Activated CD4-positive, CD25-positive, alpha-beta regulatory T cell treated with anti-CD3 and anti-CD28 coated beads, Interleukin-2, amount 50 U/mL, for 72 hours (primary cell): ENCODE results near the gene TFDP1.
"Not testable (repeated sequence)": the region's sequence is repeated elsewhere in the genome, so short reads cannot be mapped to it uniquely, and the experiment has no call there.

Experiments
- DNase-seq: peaks from one replicate; pipeline ENCODE4 v3.0.0; 2021

Gene TFDP1

DNA sequence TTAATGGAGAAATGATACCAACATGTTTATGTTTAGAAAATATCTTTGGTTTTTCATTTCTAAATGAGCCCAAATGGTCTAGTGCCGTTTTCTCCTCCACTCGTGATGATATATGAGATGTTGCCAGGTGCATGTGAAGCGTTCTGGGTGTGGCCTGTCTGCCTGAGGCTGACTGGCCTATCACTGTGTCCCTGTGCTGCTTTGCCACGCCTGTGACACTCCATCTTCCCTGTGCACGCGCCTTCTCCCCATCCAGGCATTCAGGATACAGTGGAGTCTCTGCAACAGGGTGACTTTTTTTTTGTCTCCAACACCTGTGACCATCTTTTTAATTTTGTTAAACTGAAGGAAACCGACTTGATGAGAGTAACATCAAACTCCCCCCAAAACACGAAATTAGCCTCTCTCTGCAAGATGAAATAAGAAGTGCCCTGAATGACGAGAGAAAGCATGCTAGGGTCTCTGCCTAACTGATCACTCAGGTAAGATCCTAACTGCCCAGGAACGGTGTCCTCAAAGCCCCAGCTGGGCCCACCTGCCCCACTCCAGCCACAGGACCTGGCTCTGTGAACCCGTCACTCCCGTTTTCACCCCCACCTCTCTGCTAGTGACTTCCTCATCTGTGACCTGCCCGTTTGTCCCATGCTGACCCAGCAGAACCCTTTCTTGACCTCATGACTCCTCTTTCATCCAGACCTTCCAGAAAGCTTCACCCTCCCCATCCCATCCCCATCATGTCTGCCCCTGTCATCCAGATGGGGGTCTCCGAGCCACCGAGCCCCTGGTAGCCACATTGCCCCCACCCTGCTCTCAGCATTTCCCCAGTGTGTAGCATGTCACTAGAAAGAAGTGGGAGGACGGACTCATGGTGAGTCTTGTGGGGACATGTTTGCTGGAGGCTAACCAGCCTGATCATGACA is 33.2 kb upstream of the TFDP1 start:
- no peak for DNase-seq

DNA sequence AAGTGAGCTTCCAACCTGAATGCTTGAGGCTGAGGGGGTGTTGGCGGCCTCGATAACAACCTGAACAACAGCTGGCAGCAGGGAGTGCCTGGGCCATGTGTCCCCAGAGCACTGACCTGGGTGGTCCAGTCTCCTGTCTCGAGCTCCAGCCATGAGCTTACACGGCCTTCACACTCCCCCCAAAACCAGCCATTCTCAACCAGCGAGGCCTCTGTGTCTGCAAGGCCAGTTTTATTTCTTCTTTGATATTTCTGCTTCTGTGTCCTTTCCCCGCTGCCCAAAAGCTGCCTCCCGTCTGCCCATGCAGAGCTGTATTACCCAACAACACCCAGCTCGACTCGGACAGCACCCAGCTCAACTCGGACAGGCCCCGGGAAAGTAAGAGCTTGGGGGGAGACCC is 32.5 kb upstream of the TFDP1 start:
- DNase-seq: no peak

DNA sequence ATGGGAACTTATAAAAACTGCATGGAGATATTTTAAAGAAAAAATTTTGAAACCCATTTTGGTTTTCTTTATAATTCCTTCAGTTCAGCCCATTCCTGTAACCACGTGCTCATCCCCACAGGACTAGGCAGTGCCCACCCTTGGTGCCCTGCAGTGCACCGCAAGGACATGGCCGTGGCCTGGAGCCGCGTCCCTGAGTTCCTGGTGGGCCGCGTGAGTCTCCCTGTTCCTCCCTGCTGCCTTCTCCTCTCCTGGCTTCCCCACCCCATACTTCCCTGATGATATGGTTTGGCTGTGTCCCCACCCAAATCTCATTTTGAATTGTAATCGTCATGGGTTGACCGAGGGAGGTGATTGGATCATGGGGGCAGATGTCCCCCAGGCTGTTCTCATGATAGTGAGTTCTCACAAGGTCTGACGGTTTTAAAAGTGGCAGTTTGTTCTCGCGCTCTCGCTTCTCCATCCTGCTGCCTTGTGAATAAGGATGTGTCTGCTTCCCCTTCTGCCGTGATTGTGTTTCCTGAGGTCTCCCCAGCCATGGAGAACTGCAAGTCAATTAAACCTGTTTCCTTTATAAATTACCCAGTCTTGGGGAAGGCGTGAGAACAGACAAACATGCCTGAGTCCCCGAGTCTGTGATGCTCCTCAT is 31.6 kb upstream of the TFDP1 start:
- DNase-seq: no peak

DNA sequence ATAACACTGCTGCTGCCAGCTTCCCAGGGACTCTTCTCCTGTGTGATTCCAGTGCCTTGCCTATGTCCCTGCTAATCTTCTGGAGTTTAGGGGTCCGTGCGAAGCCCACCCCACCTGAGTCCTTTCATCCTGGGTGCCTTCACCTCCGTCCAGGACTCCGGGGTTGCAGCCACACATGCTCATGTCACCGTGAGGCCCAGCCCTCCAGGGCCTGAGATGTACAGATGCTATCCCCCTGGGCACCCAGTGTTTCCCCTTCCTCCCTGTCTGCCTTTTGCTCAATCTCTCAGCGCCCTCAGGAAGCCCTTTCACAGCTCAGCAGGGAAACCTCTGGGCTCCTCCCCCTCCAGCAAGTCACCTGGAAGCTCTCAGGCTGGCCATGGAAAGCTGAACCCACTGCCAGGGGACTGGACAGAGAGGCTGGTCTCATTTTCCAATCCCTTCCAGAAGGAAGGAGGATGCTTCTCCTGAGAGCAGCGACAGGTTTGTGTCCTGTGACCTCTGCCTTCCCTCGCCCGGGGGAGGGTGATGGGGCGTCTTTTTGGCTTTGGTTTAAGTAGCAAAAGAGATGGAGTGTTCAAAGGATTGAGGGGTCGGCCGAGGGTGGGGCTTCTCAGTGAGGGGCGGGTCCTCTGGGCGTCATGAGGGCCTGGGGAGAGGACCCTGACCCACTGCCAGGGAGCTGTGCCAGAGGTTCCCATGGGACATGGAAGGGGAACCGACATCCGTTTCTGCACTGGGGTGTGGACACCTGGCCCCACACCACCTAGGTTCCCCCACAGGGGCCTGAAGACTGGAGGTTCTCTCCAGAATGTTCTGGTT is 30.8 kb upstream of the TFDP1 start:
- DNase-seq: no peak

DNA sequence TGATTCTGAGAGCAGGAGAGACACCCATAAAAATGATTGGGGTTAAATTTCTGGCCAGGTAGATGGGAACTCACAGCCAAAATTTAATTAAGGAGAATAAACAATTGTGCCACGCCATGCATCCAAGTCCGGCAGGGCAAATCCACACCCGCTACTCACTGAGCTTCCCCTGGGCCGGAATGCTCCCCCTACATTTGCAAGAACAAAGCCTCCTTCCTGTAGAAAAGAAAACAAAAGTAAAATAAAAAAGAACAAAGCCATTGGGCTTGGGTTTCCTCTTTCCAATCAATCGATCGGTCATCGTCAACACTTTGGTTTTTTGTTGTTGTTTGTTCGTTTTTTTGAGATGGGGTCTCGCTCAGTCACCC is 30.2 kb upstream of the TFDP1 start:
- DNase-seq: no peak

DNA sequence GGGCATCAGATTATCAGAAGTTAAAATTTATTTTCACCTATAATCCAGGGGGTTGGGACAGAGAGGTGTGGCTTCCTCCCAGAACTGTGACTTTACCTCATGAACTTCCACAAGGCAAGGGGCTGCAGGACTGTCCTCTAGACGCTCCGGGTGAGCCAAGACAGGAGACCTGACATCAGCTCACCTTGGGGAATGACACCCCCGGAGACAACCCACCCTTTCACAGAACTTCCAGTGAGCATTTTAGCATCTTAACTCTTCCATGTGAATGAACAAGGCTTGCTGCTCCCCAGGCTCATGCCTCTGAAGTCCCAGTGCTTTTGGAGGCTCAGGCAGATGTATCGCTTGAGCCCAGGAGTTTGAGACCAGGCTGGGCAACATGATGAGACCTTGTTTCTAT is 29.4 kb upstream of the TFDP1 start:
- DNase-seq: no peak

DNA sequence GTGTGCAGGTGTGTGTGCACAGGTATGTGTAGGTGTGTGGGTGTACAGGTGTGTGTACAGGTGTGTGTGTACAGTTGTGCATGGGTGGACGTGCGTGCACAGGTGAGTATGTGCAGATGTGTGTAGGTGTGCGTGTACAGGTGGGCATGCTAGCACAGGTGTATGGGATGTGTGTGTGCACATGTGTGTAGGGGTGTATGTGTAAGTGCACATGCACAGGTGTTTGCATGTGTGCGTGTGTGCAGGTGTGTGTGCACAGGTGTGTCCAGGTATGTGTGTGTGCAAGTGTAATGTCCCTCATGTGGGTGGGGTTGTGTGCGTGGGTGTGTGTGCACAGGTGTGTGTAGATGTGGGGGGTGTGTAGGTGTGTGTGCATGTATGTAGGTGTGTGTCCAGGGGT is 27.5 kb upstream of the TFDP1 start:
- no peak for DNase-seq

DNA sequence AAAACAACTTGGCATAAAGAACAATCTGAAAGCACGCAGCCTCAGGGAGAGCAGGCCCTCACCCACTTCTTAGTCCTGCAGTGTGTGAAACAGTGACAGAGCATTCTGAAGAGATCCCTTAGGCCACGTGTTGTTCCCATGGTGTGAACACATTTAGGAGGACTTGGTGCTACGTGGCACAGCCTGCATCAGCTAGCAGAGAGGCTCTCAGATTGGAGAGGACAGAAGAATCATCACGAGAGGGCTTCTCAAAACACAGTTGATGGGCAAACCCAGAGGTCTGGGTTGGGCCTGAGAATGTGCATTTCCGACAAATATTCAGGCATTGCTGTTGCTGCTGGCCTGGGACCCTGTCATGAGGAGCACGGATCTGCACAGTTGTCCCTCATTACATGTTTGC is 26.1 kb upstream of the TFDP1 start:
- no peak for DNase-seq

DNA sequence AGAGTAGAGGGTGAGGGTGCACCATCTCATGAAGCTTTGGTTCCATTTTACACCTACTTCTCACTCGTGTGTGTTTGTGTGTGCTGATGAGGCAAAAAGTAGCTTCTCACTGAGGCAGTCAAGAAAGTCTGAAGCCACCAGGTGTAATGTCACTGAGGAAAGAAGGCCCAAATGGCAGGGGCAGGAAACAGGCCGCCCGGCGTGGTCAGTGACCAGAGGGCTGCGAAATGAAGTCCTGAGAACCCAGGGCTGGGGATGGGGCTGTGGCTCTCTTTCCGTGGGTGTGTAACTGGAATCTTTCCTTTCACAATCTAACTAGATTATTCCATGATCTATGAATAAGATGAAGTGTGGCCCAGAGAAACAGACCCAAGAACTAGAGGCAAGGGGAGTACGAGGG is 25.5 kb upstream of the TFDP1 start:
- DNase-seq: no peak

DNA sequence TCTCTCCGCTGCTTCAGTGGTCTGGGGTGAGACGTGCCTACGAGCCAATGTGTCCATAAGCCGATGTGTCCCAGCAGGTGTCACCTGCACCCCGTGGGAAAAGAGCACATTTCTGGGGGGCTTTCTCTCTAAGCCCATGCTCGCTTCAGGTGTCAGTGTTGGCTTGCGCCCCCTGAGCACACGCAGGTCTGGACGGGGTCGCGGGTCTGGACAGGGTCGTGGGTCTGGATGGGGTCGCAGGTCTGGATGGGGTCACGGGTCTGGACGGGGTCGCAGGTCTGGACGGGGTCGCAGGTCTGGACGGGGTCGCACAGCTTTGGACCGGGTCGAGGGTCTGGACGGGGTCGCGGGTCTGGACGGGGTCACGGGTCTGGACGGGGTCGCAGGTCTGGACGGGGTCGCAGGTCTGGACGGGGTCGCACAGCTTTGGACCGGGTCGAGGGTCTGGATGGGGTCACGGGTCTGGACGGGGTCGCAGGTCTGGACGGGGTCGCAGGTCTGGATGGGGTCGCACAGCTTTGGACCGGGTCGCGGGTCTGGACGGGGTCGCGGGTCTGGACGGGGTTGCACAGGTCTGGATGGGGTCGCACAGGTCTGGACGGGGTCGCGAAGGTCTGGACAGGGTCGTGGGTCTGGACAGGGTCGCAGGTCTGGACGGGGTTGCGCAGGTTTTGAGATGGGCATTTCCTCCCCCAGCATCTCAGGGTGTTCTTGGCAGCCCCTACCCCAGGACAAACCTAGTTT is 24.5 kb upstream of the TFDP1 start:
- no peak for DNase-seq

DNA sequence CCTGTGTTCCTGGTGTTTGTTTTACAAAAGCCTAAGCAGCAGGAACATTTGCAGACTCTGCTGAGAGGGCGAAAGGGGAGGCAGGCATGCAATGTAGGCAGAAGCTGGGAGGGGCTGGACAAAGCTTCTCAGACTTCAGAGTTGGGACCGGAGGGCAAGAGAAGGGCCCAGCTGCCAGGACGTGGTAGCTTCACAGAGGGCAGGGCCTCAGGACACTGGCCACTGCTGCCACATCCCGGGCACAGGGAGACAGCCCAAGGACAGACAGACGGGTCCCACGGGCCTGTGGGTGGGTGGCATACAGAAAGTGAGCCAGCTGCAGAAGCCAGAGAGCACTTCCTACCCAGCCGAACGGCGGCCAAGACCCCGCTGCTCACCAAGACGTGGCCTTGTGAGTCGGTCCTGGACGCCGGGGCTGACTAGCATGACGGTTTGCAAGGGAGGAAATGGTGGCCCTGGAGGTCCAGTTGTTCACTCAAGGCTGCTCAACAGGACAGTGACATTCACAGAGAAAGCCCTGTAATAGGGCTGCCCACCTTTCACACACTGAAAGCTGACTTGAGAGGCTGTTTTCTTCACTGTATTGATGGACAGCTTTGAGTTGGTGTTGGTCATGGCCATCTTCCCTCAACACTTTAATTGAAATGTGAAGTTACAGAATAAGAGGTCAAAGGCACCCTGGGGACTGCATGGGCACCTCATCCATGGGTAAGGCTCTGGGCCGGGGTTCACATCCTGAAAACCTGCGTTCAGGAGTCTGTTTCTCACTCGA is 23.7 kb upstream of the TFDP1 start:
- DNase-seq: no peak

DNA sequence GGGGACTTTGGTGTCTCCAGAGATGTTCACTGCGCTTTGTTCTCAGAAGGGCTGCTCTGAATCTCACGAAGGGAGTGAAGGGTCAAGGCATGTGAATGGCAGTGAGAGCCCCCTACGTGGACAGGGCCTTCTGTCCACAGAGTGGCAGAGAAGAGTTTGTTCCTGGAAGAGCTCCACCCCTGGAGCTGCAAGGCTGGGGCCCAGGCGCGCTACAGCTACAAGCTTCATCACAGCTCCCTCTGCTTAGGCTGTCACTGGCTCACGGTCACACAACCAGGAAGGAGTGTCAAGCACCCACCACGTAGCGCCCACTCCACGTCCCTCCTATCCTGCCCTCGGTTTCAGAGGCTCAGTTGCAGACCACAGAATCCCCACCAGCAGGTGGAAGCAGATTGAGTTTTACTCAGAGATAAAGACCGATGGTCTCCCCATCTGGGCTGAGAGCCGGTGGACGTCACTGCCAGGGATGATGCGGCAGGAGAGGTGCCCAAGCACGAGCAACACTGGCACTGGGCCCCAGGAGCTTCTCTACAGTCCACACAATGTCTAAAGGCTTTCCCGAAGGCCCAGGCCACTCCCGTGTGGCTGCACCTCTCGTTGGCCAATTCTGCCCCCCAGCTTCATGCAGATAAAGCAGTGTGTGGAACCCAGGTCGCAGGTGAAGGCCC is 23.0 kb upstream of the TFDP1 start:
- no peak for DNase-seq

DNA sequence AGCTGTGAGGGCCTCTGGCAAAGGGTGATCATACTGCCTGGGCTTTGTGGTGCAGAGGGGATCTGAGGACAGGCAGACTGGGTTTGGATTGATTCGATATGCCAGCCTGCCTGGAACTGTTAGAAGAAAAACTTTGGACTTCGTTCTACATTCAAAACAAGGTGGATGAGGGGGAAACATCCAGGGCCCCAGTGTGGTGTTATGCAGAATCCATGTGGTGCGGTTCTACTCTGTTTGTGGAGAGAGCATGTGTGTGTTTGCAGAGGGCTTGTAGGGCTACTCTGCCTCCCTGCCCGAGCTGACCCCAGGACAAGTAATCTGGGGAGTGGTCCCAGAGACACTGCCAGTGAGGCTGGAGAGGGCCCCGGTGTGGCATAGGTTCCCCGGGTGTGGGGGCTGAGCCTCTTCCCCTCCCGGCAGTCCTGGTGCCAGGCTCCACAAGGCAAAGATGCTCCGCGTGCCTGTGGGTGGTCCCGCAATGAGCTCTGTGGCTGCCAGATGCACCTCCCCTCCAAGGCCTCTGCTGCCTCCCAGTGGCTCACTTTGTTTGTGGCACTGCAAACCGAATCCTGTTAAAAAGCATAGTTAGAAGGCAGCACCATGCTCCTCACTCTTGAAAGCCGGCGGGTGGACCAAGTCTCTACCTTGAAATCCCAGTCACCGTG is 22.3 kb upstream of the TFDP1 start:
- DNase-seq: no peak

DNA sequence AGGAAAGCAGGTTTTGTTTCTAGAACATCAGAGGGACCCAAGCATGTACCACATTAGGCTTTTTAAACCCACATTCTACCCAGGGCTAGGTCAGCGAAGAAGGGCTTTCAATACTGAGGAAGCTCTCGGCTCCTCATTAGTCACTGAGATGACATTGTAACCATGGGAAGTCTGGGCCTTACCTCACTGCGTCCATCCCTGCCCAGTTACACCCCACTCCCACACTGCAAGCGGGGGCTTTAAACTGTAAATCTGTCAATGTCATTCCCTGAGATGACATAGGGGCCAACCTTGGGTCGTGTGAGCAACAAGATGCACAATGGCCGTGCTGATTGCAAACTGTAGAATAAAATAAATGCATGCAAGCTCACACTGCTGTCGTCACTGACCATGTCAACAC is 21.7 kb upstream of the TFDP1 start:
- DNase-seq: no peak

DNA sequence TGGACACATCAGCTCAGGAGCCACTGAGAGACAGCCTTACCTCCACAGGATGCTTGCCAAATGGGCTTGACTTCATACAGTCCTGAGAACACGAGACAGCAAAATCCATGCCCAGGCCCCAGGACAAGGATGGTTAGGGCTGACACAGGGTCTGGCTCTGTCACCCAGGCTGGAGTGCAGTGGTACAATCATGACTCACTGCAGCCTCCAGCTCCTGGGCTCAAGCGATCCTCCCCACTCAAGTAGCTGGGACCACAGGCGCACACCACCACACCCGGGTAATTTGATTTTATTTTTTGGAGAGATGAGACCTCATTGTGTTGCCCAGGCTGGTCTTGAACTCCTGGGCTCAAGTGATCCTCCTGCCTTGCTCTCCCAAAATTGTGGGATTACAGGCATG is 21.0 kb upstream of the TFDP1 start:
- not testable (repeated sequence) for DNase-seq

DNA sequence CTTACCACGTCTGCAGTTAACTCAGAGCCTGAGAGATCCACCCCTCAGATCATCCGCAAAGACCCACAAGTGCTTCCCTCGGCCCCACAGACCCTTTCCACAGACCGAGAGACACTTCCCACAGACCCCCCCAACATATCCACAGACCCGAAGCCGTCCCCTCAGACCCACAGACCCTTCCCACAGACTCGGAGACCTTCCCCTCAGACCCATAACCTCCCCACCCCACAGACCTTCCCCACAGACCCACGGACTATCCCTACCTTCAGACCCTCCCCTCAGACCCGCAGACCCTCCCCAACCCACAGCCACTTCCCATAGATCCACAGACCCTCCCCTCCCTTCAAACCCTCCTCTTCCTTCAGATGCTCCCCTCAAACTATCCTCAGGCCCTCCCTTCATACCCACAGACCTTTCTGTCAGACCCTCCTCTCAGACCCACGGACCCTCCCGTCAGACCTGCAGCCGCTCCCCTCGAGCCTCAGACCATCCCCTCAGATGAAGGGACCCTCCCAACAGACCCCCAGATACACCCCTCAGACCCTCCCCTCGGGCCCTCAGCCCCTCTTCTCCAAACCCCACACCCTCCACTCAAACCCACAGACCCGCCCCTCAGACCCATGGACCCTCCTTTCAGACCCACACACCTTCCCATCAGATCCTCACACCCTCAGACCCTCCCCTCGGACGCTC is 20.1 kb upstream of the TFDP1 start:
- DNase-seq: no peak

DNA sequence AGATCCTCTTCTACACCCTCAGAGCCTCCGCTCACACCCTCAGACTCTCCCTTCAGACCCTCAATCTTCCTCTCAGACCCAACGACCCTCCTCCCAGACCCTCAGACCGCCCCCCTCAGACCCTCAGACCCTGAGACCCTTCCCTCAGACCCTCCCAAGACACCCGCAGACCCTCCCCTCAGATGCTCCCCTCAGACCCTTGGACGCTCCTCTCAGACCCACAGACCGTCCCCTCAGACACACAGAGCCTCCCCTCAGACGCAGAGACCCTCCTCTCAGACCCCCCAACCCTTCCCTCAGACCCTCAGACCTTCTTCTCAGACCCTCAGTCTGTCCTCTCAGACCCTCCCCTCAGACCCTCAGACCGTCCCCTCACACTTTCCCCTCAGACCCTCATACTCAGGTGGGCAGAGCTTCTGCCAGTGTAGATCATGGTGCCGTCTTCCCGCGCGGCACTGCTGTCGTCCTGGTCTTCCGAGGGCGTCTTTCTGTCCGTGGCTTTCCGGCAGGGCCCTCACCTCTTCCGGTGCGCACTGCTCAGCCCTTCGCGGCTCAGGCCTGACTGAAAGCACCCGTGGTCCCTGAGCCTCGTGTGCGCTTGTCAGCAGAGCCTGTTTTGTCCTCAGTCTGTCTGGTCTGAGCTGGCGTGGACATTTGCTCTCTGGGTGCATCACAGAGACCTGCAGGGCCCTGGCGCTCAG is 18.9 kb upstream of the TFDP1 start:
- no peak for DNase-seq

DNA sequence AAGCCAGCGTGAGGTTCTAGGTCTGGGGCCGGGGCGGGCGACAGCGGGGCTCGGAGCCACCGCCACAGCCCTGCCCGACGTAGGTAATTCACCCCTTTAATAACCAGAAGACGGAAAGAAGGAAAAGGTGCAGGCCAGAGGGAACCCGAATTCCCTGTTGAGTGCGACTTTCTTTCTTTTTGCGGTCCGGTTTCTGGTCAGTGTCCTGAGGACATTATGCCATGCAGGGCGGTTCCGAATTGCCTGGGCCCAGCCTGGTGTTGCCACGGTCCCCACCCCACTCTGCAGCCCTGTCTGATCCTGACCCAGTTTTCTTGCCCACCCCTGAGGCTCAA is 18.4 kb upstream of the TFDP1 start:
- no peak for DNase-seq

DNA sequence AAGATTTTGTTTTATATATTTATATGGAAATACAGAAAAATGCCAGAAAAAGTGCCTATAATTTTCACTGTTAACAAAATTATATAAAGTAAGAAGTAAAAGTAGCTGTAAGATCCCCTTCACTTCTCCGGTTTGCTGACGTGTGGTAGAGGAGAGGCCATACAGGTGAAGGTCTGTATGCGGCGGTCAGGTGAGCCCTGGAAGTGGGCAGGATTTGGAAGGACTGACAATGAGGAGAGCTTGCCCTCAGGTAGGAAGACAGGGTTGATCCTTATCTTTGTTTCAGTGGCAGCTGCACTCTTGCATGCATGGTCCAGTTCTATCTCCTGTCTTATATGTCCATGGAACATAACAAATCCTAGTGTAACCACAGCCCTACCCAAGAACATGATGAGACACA is 16.9 kb upstream of the TFDP1 start:
- no peak for DNase-seq

DNA sequence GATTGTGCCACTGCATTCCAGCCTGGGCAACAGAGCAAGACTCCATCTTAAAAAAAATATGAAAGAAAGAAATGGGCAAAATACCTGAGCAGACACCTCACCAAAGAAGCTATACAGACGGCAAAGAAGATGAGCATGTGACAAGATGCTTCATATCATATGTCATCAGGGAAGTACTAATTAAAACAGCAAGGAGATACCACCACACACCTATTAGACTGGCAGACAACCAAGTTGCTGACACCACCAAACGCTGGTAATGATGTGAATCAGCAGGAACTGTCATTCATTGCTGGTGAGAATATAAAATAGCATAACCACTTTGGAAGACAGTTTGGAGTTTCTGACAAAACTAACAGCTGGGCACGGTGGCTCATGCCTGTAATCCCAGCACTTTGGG is 11.5 kb upstream of the TFDP1 start:
- DNase-seq: no peak
